Measurements from ENCODE around the gene PIBF1.
"Not testable (repeated sequence)": the region's sequence is repeated elsewhere in the genome, so short reads cannot be mapped to it uniquely, and the experiment has no call there.

Gene PIBF1

DNA sequence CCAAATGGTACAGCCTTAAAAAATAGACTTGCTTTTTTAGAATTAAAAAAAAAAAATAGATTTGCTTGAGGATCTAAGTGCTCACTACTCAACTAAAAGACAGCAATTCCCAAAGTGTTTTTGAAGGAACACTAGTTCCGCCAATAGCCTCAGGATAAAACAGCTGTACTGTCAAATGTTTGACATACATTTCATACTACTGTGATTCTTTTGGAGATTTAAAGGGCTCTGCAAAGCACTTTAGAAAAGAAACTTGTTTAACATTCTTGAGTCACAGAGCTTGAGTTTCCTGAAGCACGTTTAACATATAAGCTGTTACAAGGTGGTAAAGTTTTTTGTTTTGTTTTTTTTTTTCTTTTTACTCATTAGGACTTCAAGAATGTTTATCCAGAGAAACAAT, 253.7 kb downstream of the PIBF1 start:
- Histone ChIP-seq H3K27me3 (ENCODE audit: control insufficient read depth in 2 of 2, insufficient read depth in 2 of 2, low read length in 2 of 2) (no peaks in the 10 kb centered on the region), H3K4me1 (ENCODE audit: control insufficient read depth in 2 of 2, insufficient read depth in 2 of 2, low read length in 2 of 2) (peaks cover 3 to 6% of the 10 kb centered on the region in 2 donors), H3K9ac (ENCODE audit: low read depth in 1 of 2, low read length in 2 of 2) (no peak overlapping the region), H3K4me3 (ENCODE audit: low read length in 2 of 2) (no peak overlapping the region), H3K9me3 (ENCODE audit: control insufficient read depth in 2 of 2, low read length in 2 of 2) (no peaks in the 10 kb centered on the region), H3K27ac (ENCODE audit: low read depth in 2 of 2, low read length in 2 of 2) (no peak overlapping the region), H3K36me3 (ENCODE audit: control insufficient read depth in 2 of 2, insufficient read depth in 2 of 2, low read length in 2 of 2) (no peaks in the 10 kb centered on the region)

DNA sequence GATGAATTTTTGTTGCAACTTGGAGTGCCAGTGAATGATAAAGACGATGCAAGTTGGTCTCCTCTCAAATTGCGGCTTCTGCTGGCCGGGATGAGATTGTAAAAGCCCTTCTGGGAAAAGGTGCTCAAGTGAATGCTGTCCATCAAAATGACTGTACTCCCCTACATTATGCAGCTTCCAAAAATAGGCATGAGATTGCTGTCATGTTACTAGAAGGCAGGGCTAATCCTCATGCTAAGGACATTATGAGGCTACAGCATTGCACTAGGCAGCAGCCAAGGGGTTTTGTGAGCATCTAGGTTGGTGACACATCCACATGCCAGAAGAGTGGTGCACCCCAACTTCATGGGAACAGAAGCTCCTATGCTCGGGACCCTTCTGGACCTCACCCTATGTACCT, 254.6 kb downstream of the PIBF1 start:
- Histone ChIP-seq H3K36me3 (ENCODE audit: control insufficient read depth in 2 of 2, insufficient read depth in 2 of 2, low read length in 2 of 2) (no peaks in the 10 kb centered on the region), H3K4me3 (ENCODE audit: low read length in 2 of 2) (no peak overlapping the region), H3K9ac (ENCODE audit: low read depth in 1 of 2, low read length in 2 of 2) (no peak overlapping the region), H3K27me3 (ENCODE audit: control insufficient read depth in 2 of 2, insufficient read depth in 2 of 2, low read length in 2 of 2) (no peaks in the 10 kb centered on the region), H3K4me1 (ENCODE audit: control insufficient read depth in 2 of 2, insufficient read depth in 2 of 2, low read length in 2 of 2) (peaks cover 3 to 10% of the 10 kb centered on the region in 2 donors), H3K9me3 (ENCODE audit: control insufficient read depth in 2 of 2, low read length in 2 of 2) (no peaks in the 10 kb centered on the region), H3K27ac (ENCODE audit: low read depth in 2 of 2, low read length in 2 of 2) (no peak overlapping the region)

DNA sequence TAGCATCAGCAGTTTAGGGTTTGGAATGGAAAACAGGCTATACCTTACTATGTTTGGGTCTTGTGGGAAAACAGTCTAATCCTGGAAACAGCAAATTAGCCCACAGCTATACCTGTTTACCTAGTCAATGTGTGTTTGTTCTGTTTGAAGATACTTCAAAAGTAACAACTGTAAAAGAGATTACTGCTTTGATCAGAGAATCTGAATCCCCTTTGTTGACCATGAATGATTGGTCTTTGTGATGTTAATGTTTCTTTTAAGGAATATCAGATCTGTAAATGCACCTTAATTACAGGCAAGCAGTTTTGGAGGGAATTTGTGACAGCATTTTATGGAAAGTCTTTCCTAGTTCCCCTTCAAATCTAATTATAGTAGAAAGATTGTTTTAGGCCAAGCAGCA, 256.1 kb downstream of the PIBF1 start:
- no peak overlapping the region for H3K4me3 ChIP-seq (ENCODE audit: low read length in 2 of 2)

DNA sequence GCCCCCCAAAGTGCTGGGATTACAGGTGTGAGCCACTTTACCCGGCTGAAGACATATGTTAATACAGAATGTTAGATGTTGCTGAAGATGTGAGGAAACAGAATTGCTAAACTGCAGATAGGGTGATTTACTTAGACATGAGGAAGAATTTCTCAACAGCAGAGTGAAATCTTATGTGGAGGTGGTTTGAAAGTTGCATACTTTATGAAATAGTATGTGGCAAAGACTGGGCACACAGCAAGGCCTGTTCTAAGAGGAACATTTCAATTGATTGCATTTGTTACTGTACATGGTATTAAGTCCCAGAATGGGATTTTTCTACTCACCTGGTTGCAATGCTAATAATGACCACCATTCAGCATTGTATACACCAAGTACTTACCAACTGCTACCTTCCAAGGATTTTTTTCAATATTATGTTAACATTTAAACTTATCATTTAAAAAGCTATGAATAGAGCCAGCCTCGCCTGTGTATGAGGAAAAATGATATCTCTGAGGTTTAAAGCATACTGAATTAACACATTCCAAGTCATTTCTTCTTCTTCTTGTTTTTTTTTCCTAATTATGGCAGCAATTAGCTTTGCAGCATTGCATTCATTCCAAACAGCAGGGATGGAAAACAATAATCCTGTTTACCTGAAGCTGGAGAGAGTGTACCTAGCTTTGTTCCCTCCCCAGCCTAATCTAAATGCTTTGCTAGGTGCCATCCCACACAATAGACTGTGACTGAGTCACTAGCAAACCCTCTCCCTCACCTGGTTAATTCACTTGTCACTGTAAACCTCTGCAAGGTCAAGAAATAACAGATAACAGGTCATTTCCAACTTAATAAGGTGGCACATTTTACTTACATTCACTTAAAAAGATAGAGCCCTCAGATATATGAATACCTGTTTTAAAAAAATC, 257.5 kb downstream of the PIBF1 start:
- H3K9me3 ChIP-seq (ENCODE audit: control insufficient read depth in 2 of 2, low read length in 2 of 2): no peaks in the 10 kb centered on the region
- peaks cover 4 to 21% of the 10 kb centered on the region in 2 donors for H3K4me1 ChIP-seq (ENCODE audit: control insufficient read depth in 2 of 2, insufficient read depth in 2 of 2, low read length in 2 of 2)
- H3K4me3 ChIP-seq (ENCODE audit: low read length in 2 of 2): no peak overlapping the region
- H3K36me3 ChIP-seq (ENCODE audit: control insufficient read depth in 2 of 2, insufficient read depth in 2 of 2, low read length in 2 of 2): no peaks in the 10 kb centered on the region
- no peaks in the 10 kb centered on the region for H3K27me3 ChIP-seq (ENCODE audit: control insufficient read depth in 2 of 2, insufficient read depth in 2 of 2, low read length in 2 of 2)
- peak overlapping the region; percentile 0 to 62 for H3K27ac ChIP-seq (ENCODE audit: low read depth in 2 of 2, low read length in 2 of 2)
- H3K9ac ChIP-seq (ENCODE audit: low read depth in 1 of 2, low read length in 2 of 2): peak overlapping the region in 1 of 2 donors; percentile 50

More for the DNA sequence above, 256.1 kb downstream of the PIBF1 start:
- Histone ChIP-seq H3K36me3 (ENCODE audit: control insufficient read depth in 2 of 2, insufficient read depth in 2 of 2, low read length in 2 of 2) (no peaks in the 10 kb centered on the region), H3K27ac (ENCODE audit: low read depth in 2 of 2, low read length in 2 of 2) (no peak overlapping the region), H3K9ac (ENCODE audit: low read depth in 1 of 2, low read length in 2 of 2) (no peak overlapping the region), H3K4me1 (ENCODE audit: control insufficient read depth in 2 of 2, insufficient read depth in 2 of 2, low read length in 2 of 2) (peaks cover 4 to 16% of the 10 kb centered on the region in 2 donors), H3K9me3 (ENCODE audit: control insufficient read depth in 2 of 2, low read length in 2 of 2) (no peaks in the 10 kb centered on the region), H3K27me3 (ENCODE audit: control insufficient read depth in 2 of 2, insufficient read depth in 2 of 2, low read length in 2 of 2) (no peaks in the 10 kb centered on the region)

DNA sequence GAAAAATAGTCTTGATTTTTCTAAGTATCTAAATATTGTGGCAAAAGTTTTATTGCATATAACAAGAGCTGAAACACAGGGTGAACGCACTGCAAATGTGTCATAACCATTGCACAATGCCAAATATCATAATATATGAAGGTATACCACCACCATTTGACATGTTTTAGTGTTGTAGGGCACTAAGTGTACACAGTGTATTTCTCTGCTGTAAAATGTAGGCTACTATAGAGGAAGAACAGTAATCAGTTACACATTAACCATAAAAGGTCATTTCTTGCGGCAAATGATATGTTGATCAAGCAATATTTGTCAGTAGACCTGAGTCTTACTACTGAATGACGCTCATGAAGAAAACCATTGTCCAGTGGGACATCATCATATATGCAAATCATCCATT, 258.6 kb downstream of the PIBF1 start:
- Histone ChIP-seq H3K9ac (ENCODE audit: low read depth in 1 of 2, low read length in 2 of 2) (peak overlapping the region in 1 of 2 donors; percentile 22), H3K27me3 (ENCODE audit: control insufficient read depth in 2 of 2, insufficient read depth in 2 of 2, low read length in 2 of 2) (no peaks in the 10 kb centered on the region), H3K9me3 (ENCODE audit: control insufficient read depth in 2 of 2, low read length in 2 of 2) (no peaks in the 10 kb centered on the region), H3K4me1 (ENCODE audit: control insufficient read depth in 2 of 2, insufficient read depth in 2 of 2, low read length in 2 of 2) (peaks cover 4 to 25% of the 10 kb centered on the region in 2 donors), H3K36me3 (ENCODE audit: control insufficient read depth in 2 of 2, insufficient read depth in 2 of 2, low read length in 2 of 2) (no peaks in the 10 kb centered on the region), H3K27ac (ENCODE audit: low read depth in 2 of 2, low read length in 2 of 2) (peak overlapping the region; percentile 40 to 62), H3K4me3 (ENCODE audit: low read length in 2 of 2) (peak overlapping the region in 1 of 2 donors; percentile 6)

DNA sequence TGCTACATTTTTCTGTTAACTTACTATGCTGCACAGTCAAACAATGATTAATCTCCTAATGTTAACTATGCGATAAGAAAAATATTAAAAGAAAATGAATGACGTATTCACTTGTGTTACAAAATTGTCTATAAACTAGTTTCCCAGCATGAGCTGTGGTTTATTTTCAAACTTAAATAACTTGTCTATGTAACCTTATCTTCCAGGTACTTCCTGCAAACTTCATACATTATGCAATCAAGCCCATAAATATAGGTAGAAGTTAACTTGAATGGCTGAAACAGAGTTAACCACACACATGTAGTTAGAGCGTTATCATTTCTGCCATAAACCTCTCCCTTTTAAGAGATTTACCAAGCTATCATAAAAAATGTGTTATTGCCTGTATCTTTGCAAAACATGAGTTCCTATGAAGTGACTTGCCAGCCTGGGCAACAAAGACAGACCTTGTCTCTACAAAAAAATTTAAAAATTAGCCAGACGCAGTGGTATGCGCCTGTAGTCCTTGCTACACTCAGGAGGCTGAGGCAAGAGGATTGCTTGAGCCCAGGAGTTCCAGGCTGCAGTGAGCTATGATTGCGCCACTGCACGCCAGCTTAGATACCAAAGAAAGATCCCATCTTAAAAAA, 259.1 kb downstream of the PIBF1 start:
- no peak overlapping the region for H3K9ac ChIP-seq (ENCODE audit: low read depth in 1 of 2, low read length in 2 of 2)
- peak overlapping the region; percentile 62 to 67 for H3K27ac ChIP-seq (ENCODE audit: low read depth in 2 of 2, low read length in 2 of 2)
- no peaks in the 10 kb centered on the region for H3K36me3 ChIP-seq (ENCODE audit: control insufficient read depth in 2 of 2, insufficient read depth in 2 of 2, low read length in 2 of 2)
- no peaks in the 10 kb centered on the region for H3K27me3 ChIP-seq (ENCODE audit: control insufficient read depth in 2 of 2, insufficient read depth in 2 of 2, low read length in 2 of 2)
- no peaks in the 10 kb centered on the region for H3K9me3 ChIP-seq (ENCODE audit: control insufficient read depth in 2 of 2, low read length in 2 of 2)
- peak overlapping the region; percentile 6 to 15 for H3K4me3 ChIP-seq (ENCODE audit: low read length in 2 of 2)
- H3K4me1 ChIP-seq (ENCODE audit: control insufficient read depth in 2 of 2, insufficient read depth in 2 of 2, low read length in 2 of 2): peaks cover 4 to 25% of the 10 kb centered on the region in 2 donors

DNA sequence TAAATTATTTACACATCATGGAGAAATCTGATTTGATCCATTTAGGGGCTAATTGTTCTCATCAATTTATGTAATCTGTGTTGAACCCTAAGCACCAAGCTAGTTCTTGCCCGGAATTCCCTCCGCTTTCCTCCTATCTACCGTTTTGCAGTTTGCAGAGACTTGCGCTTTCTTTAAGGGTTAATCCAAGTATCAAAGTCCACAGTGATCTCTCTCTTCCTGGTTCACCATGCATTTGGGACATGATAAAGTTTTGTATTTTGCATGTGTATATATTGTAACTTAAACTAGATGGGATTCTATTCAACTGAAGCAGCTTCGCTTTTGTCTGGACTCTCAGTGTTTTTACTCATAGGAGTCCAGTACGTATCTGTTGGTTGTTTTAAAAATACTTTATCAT, 263.1 kb downstream of the PIBF1 start:
- H3K36me3 ChIP-seq (ENCODE audit: control insufficient read depth in 2 of 2, insufficient read depth in 2 of 2, low read length in 2 of 2): no peaks in the 10 kb centered on the region
- peak overlapping the region; percentile 78 to 83 for H3K27ac ChIP-seq (ENCODE audit: low read depth in 2 of 2, low read length in 2 of 2)
- no peak overlapping the region for H3K9ac ChIP-seq (ENCODE audit: low read depth in 1 of 2, low read length in 2 of 2)
- H3K9me3 ChIP-seq (ENCODE audit: control insufficient read depth in 2 of 2, low read length in 2 of 2): no peaks in the 10 kb centered on the region
- peaks cover 2 to 18% of the 10 kb centered on the region in 2 donors for H3K4me1 ChIP-seq (ENCODE audit: control insufficient read depth in 2 of 2, insufficient read depth in 2 of 2, low read length in 2 of 2)
- H3K4me3 ChIP-seq (ENCODE audit: low read length in 2 of 2): peak overlapping the region; percentile 39 to 48
- no peaks in the 10 kb centered on the region for H3K27me3 ChIP-seq (ENCODE audit: control insufficient read depth in 2 of 2, insufficient read depth in 2 of 2, low read length in 2 of 2)

DNA sequence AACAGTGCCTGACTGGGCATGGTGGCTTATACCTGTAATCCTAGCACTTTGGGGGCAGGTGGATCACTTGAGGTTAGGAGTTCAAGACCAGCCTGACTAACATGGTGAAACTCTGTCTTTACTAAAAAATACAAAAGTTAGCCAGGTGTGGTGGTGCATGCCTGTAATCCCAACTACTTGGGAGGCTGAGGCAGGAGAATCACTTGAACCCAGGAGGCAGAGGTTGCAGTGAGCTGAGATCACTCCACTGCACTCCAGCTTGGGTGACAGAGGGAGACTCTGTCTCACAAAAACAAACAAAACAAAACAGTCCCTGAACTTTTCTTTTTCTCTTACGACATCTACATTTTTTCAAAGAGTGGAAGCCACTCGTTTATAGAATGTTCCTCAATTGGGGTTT, 266.7 kb downstream of the PIBF1 start:
- H3K9me3 ChIP-seq (ENCODE audit: control insufficient read depth in 2 of 2, low read length in 2 of 2); H3K9ac ChIP-seq (ENCODE audit: low read depth in 1 of 2, low read length in 2 of 2); H3K4me1 ChIP-seq (ENCODE audit: control insufficient read depth in 2 of 2, insufficient read depth in 2 of 2, low read length in 2 of 2); H3K36me3 ChIP-seq (ENCODE audit: control insufficient read depth in 2 of 2, insufficient read depth in 2 of 2, low read length in 2 of 2); H3K27me3 ChIP-seq (ENCODE audit: control insufficient read depth in 2 of 2, insufficient read depth in 2 of 2, low read length in 2 of 2); H3K4me3 ChIP-seq (ENCODE audit: low read length in 2 of 2); H3K27ac ChIP-seq (ENCODE audit: low read depth in 2 of 2, low read length in 2 of 2): not testable (repeated sequence)

DNA sequence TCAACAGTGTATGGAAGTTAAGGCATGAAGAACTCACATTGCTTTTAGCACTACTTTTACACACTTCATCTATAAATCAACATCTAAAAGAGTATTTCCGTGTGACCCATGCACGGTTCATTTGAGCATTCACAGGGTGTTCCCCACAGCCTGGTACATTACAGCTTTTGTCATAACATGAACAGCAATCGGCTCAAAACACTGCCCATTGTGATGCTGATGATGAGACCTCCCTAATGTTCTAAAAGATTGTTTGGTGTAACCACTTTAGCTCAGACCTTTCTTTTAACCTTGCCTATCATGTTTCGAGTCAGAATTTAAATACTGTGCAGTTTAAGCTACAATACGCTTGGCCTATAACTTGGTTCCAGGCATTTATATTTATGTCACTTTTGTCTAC, 272.8 kb downstream of the PIBF1 start:
- peak overlapping the region in 1 of 2 donors; percentile 16 for H3K4me3 ChIP-seq (ENCODE audit: low read length in 2 of 2)
- peak overlapping the region in 1 of 2 donors; percentile 44 for H3K9ac ChIP-seq (ENCODE audit: low read depth in 1 of 2, low read length in 2 of 2)
- H3K36me3 ChIP-seq (ENCODE audit: control insufficient read depth in 2 of 2, insufficient read depth in 2 of 2, low read length in 2 of 2): no peaks in the 10 kb centered on the region
- H3K9me3 ChIP-seq (ENCODE audit: control insufficient read depth in 2 of 2, low read length in 2 of 2): no peaks in the 10 kb centered on the region
- no peaks in the 10 kb centered on the region for H3K27me3 ChIP-seq (ENCODE audit: control insufficient read depth in 2 of 2, insufficient read depth in 2 of 2, low read length in 2 of 2)
- H3K27ac ChIP-seq (ENCODE audit: low read depth in 2 of 2, low read length in 2 of 2): peak overlapping the region in 1 of 2 donors; percentile 75
- H3K4me1 ChIP-seq (ENCODE audit: control insufficient read depth in 2 of 2, insufficient read depth in 2 of 2, low read length in 2 of 2): peaks cover 0 to 7% of the 10 kb centered on the region in 2 donors

Data from mucosa of rectum (tissue), 2 donors.